Ovary (tissue), 9 donors: Measurements from ENCODE around the gene C16orf86. TPM values are rescaled to one million over a fixed set of nuclear protein-coding genes. Genes with fewer than 3 reads are reported as not detected.
A peak's percentile ranks its signal among the peaks of the same experiment; 100 is the strongest.

ENCODE experiments used
- DNase-seq, 5 donors: peaks; one replicate each; pipeline ENCODE4 v3.0.0-alpha.2; 2019 to 2020
- H3K27ac ChIP-seq, 2 donors: fragments of 200-600 bp; one replicate each; pipeline versions ENCODE4 v1.5.1 to v1.8.0; 2019 to 2022
- H3K27me3 ChIP-seq: fragments of 200-600 bp; one replicate; pipeline ENCODE4 v1.8.0; 2022
- H3K36me3 ChIP-seq: fragments of 200-600 bp; sonication (generic); one replicate; pipeline ENCODE4 v1.5.1; 2019
- H3K4me1 ChIP-seq: one replicate; pipeline ENCODE4 v1.8.1; 2013; ENCODE audit warnings: mild to moderate bottlenecking, moderate library complexity; ENCODE audit not compliant: insufficient read depth
- H3K4me3 ChIP-seq: fragments of 200-600 bp; sonication (generic); one replicate; pipeline ENCODE4 v1.5.1; 2017
- H3K9me3 ChIP-seq, 2 donors: fragments of 200-600 bp in 1 of 2; sonication (generic) in 1 of 2; one replicate each; pipeline versions ENCODE4 v1.5.1 to v1.8.1; 2013 to 2019; ENCODE audit warnings: mild to moderate bottlenecking in 1 of 2, moderate library complexity in 1 of 2
- EP300 ChIP-seq: sonication (generic); formaldehyde crosslinking; IDR thresholded peaks from one replicate; pipeline ENCODE4 v1.6.1; 2017; ENCODE audit warnings: antibody characterized with exemption
- POLR2A ChIP-seq: fragments of 450-650 bp; IDR thresholded peaks from one replicate; pipeline ENCODE4 v1.6.1; 2017; ENCODE audit warnings: antibody characterized with exemption, mild to moderate bottlenecking, moderate library complexity
- WGBS, 3 donors: extraction: QIAGEN DNeasy Blood & Tissue Kit in 1 of 3; methylation state at CpG; one replicate each; pipeline versions ENCODE4 v1.1.5 to v1.1.7; 2013 to 2017; 5-methylcytosine and 5-hydroxymethylcytosine counted together
- intact Hi-C, 4 donors: fragments of 100-400 bp; cut with DNase I; formaldehyde crosslinking; loops; one replicate each; pipeline versions ENCODE4 v1.11.0 to v1.15.1; 2022 to 2023
- polyA plus RNA-seq, 2 donors: library from polyadenylated mRNA; stranded (reverse); fragments of 200-250 nt in 1 of 2; fragments of 350-450 nt in 1 of 2; fragmentation: Illumina TruSeq in 1 of 2; extraction: RNeasy Lipid Tissue Mini Kit (QIAGEN cat#74804) in 1 of 2; gene quantifications; one replicate each; pipeline ENCODE4 v1.2.3, GENCODE V29; 2013 to 2014
- total RNA-seq, 7 donors: library from RNA; depleted of rRNA in 2 of 7; stranded (reverse); fragments of >200 nt in 2 of 7; fragmentation: NEBNext Ultra II Directional in 3 of 7; extraction: Animal tissue kit (Norgen Biotek cat#: 25700) in 3 of 7; gene quantifications; one replicate each; pipeline versions ENCODE4 v1.1.0 to v1.2.4, GENCODE V29; 2016 to 2023
- TF ChIP-seq, protein P1 (sequence below), 3 donors: fragments of 450-650 bp in 2 of 3; fragments of 200-600 bp in 1 of 3; IDR thresholded peaks; one replicate each; pipeline versions ENCODE4 v1.5.1 to v1.8.0; 2016 to 2022; ENCODE audit warnings: antibody characterized with exemption in 3 of 3, mild to moderate bottlenecking in 1 of 3
- donor health status: DM: no; HTN: no; CAD: no; lungs with moderate emphysema.
- donor health status: DM: no; HTN: no; CAD: no.
- donor health status: Bipolar disorder and iron deficiency.
- donor health status: DM: yes; HTN: yes; CAD: no.
- donor health status: DM: no; HTN: no; CAD: no.
- donor health status: DM: yes; HTN: yes; CAD: no.

Gene C16orf86
- total and polyA plus RNA-seq, 9 donors, result 0.13 to 8.2 (median 4.6) TPM

DNA sequence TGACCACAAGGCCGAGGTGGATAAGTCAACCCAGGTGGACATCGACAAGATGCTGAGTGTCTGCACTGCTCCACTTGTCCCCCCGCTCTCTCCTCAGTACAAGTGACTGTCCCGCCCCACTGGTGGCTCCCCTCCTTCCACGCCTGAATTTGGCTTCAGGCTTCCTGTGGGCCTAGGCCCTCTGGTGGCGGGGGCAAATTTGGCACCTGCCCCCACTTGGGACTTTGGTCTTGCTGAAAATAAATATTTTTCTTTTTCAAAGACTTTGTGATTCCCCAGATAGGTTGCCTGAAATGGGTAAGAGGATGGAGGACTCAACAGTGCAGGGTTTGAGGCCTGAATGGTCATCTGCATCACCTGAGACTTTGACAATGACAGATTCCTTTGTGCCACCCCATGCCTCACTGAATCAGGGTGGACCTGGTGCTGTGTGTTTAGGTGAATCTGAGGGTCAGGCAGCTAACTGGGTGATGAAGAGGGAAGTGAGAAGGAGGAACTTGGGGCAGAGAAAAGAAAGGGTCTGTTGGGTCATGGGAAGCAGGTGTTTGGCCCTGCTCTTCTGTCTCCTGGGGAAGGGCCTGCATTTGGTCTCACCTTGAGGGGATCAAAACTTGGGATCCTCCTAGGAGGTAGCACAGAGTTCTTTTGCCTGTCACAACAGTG lies 2.0 kb downstream of the C16orf86 start:
- H3K4me1 ChIP-seq, result peaks cover 17% of the 10 kb centered on the region
- no peak overlapping the region for H3K27ac ChIP-seq
- no peaks in the 10 kb centered on the region for H3K36me3 ChIP-seq
- no peak for DNase-seq
- no peaks in the 10 kb centered on the region for H3K9me3 ChIP-seq
- 83 to 87% (median 87%) methylated on average over 6 of the region's 6 CpGs for WGBS, 3 donors
- intact Hi-C loops, result loop anchor here in 3 of 4 donors (5.0 to 10.0 kb wide), 4 partner anchors 106 to 266 kb away; partner anchors contain the start of genes RIPOR1 (in 2 of the 3), CTCF (in 1 of the 3), CTRL (in 1 of the 3) and PSMB10 (in 1 of the 3)
- TF ChIP-seq, protein P1, sequence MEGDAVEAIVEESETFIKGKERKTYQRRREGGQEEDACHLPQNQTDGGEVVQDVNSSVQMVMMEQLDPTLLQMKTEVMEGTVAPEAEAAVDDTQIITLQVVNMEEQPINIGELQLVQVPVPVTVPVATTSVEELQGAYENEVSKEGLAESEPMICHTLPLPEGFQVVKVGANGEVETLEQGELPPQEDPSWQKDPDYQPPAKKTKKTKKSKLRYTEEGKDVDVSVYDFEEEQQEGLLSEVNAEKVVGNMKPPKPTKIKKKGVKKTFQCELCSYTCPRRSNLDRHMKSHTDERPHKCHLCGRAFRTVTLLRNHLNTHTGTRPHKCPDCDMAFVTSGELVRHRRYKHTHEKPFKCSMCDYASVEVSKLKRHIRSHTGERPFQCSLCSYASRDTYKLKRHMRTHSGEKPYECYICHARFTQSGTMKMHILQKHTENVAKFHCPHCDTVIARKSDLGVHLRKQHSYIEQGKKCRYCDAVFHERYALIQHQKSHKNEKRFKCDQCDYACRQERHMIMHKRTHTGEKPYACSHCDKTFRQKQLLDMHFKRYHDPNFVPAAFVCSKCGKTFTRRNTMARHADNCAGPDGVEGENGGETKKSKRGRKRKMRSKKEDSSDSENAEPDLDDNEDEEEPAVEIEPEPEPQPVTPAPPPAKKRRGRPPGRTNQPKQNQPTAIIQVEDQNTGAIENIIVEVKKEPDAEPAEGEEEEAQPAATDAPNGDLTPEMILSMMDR (IDR thresholded peaks at IDR 0.05), result no peak
- TF ChIP-seq EP300, result no peak
- no peak for TF ChIP-seq POLR2A
- no peaks in the 10 kb centered on the region for H3K27me3 ChIP-seq
- no peak overlapping the region for H3K4me3 ChIP-seq

GRCh38 chr16:67669499-67670101 lies 3.0 kb downstream of the C16orf86 start:
- 86 to 88% (median 87%) methylated on average over 10 of the region's 10 CpGs for WGBS, 3 donors

GRCh38 chr16:67672306-67672705 lies 5.7 kb downstream of the C16orf86 start:
- no peak overlapping the region for H3K4me3 ChIP-seq
- H3K9me3 ChIP-seq, result no peaks in the 10 kb centered on the region
- peak in 2 of 5 donors; percentile 30 to 38 for DNase-seq
- peaks cover 15% of the 10 kb centered on the region for H3K4me1 ChIP-seq
- H3K36me3 ChIP-seq, result no peaks in the 10 kb centered on the region
- TF ChIP-seq, protein P1 (IDR thresholded peaks at IDR 0.05), result no peak
- TF ChIP-seq POLR2A, result no peak
- no peak for TF ChIP-seq EP300
- H3K27ac ChIP-seq, result peak overlapping the region in 1 of 2 donors; percentile 72
- WGBS, 3 donors, result 47 to 52% (median 48%) methylated on average over 4 of the region's 4 CpGs
- intact Hi-C loops, result loop anchor here in 2 of 4 donors (10.0 kb wide), 2 partner anchors 132 to 352 kb away; partner anchors contain the start of genes DDX28 (in 1 of the 2), DUS2 (in 1 of the 2), RANBP10 (in 1 of the 2) and TSNAXIP1 (in 1 of the 2)
- no peaks in the 10 kb centered on the region for H3K27me3 ChIP-seq

More at GRCh38 chr16:67669499-67670101, 3.0 kb downstream of the C16orf86 start:
- no peaks in the 10 kb centered on the region for H3K27me3 ChIP-seq
- TF ChIP-seq, protein P1 (IDR thresholded peaks at IDR 0.05), result no peak
- no peak overlapping the region for H3K4me3 ChIP-seq
- H3K4me1 ChIP-seq, result peaks cover 20% of the 10 kb centered on the region
- H3K27ac ChIP-seq, result no peak overlapping the region
- no peaks in the 10 kb centered on the region for H3K9me3 ChIP-seq
- intact Hi-C loops, result loop anchor here (5.0 to 10.0 kb wide), 6 partner anchors 107 to 355 kb away; partner anchors contain the start of genes RIPOR1 (in 2 of the 4), CTCF (in 1 of the 4), CTRL (in 1 of the 4) and DDX28 (in 1 of the 4)
- no peaks in the 10 kb centered on the region for H3K36me3 ChIP-seq
- DNase-seq, result peak in 2 of 5 donors; percentile 15 to 28

DNA sequence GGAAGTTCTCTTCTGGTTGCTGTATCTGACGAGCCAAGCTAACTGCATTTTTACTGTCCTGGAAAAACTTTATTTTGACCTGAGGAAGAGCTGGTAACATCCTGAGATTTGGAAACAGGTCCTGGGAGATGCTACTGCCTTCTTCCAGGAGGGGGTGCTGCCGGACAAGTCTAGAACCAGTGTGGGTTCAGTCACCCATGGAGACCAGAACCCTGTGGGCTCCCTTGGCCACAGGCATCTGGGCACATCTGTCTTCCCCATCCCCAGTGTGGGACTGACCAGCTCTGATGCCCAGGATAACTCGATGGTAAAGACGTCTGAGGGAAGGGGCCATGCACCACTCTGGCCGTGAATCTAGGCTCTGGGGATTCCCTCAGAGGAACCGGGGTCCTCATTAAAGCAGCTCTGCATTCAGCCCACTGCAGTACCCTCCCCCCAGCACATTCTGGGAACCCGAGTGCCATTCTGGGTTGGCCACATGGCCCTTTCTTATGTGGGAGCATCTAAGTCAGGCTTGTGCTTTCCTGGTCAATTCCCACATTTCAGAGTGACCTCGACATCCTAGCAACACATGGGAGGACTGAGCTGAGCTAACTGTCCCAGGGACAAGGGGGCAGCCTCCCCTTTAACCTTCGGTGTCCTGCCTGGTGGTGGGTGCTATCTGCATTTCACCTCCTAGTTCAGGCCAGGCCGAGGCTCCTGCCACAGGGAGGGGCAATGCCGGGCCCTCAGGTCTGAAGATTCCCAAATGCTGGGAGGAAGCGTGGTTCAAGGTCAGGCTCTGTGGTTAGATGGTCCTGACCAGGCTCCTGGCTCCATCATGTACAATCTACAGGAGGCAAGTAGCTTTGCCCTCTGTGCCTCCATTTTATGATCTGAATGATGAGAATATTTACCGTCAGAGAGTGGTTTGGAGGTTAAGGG lies 6.4 kb downstream of the C16orf86 start:
- H3K27me3 ChIP-seq, result no peaks in the 10 kb centered on the region
- H3K4me3 ChIP-seq, result no peak overlapping the region
- intact Hi-C loops, result loop anchor here in 2 of 4 donors (10.0 kb wide), 2 partner anchors 132 to 352 kb away; partner anchors contain the start of genes DDX28 (in 1 of the 2), DUS2 (in 1 of the 2), RANBP10 (in 1 of the 2) and TSNAXIP1 (in 1 of the 2)
- DNase-seq, result peak; percentile 62 to 79 (median 76)
- H3K27ac ChIP-seq, result peak overlapping the region; percentile 46 to 72
- no peaks in the 10 kb centered on the region for H3K9me3 ChIP-seq
- 21 to 31% (median 24%) methylated on average over 13 of the region's 13 CpGs for WGBS, 3 donors
- H3K4me1 ChIP-seq, result peaks cover 12% of the 10 kb centered on the region
- H3K36me3 ChIP-seq, result no peaks in the 10 kb centered on the region
- TF ChIP-seq POLR2A, result no peak
- no peak for TF ChIP-seq EP300
- TF ChIP-seq, protein P1 (IDR thresholded peaks at IDR 0.05), result peak; percentile 30 to 61 (median 54)
